Progenitor cell of endocrine pancreas (in vitro differentiated cells): ENCODE data around the gene PABPC3. TPM values are rescaled to one million over a fixed set of nuclear protein-coding genes. Genes with fewer than 3 reads are reported as not detected.

ENCODE experiments used
- DNase-seq: peaks from one replicate; pipeline ENCODE4 v3.0.0; 2021; ENCODE audit warnings: low spot score; ENCODE audit not compliant: unreplicated experiment
- H3K27ac Mint-ChIP-seq: 2 replicates; pipeline ENCODE4 v1.8.0; 2021; ENCODE audit warnings: mild to moderate bottlenecking, moderate library complexity, mixed read lengths
- H3K27me3 Mint-ChIP-seq: 2 replicates; pipeline ENCODE4 v1.8.0; 2021; ENCODE audit warnings: mixed read lengths
- H3K36me3 Mint-ChIP-seq: 2 replicates; pipeline ENCODE4 v1.8.0; 2022; ENCODE audit warnings: mixed read lengths; ENCODE audit not compliant: insufficient read depth
- H3K4me1 Mint-ChIP-seq: 2 replicates; pipeline ENCODE4 v1.8.0; 2021; ENCODE audit warnings: low read depth, mixed read lengths
- H3K4me3 Mint-ChIP-seq: 2 replicates; pipeline ENCODE4 v1.8.0; 2021; ENCODE audit warnings: low read depth, mild to moderate bottlenecking, moderate library complexity, mixed read lengths
- H3K9me3 Mint-ChIP-seq: 2 replicates; pipeline ENCODE4 v1.8.0; 2021; ENCODE audit warnings: low read depth, mixed read lengths
- CTCF ChIP-seq: fragments of 200-600 bp; sonication (generic); IDR thresholded peaks from one replicate; pipeline ENCODE4 v1.5.0; 2021; ENCODE audit warnings: antibody characterized with exemption, mild to moderate bottlenecking; ENCODE audit not compliant: unreplicated experiment
- total RNA-seq: library from RNA; stranded (reverse); gene quantifications from 2 replicates; pipeline ENCODE4 v1.2.1, GENCODE V29; 2021

The PABPC3 gene
- total RNA-seq, 1 donor from 2014 or later, result 0.26 TPM

GRCh38 chr13:25117312-25117711, 21.4 kb downstream of the PABPC3 start:
- Mint-ChIP-seq H3K27ac (no peak overlapping the region), H3K4me1 (peaks cover 4% of the 10 kb centered on the region), H3K9me3 (peaks cover 7% of the 10 kb centered on the region), H3K4me3 (no peak overlapping the region), H3K36me3 (peaks cover 1% of the 10 kb centered on the region), H3K27me3 (peaks cover 15% of the 10 kb centered on the region)
- DNase-seq, result no peak
- TF ChIP-seq CTCF, result no peak

- Mint-ChIP-seq H3K27me3 (peaks cover 15% of the 10 kb centered on the region), H3K9me3 (peaks cover 13% of the 10 kb centered on the region), H3K4me1 (peaks cover 4% of the 10 kb centered on the region), H3K4me3 (no peak overlapping the region), H3K36me3 (peaks cover 1% of the 10 kb centered on the region), H3K27ac (no peak overlapping the region)
- TF ChIP-seq CTCF, result no peak
- DNase-seq, result no peak
These were observed 22.5 kb downstream of the PABPC3 start for GRCh38 chr13:25118378-25118905.

- H3K27ac Mint-ChIP-seq, result no peak overlapping the region
- H3K4me1 Mint-ChIP-seq, result no peaks in the 10 kb centered on the region
- H3K36me3 Mint-ChIP-seq, result no peaks in the 10 kb centered on the region
- H3K27me3 Mint-ChIP-seq, result peaks cover 23% of the 10 kb centered on the region
- no peak for DNase-seq
- peaks cover 12% of the 10 kb centered on the region for H3K9me3 Mint-ChIP-seq
- H3K4me3 Mint-ChIP-seq, result no peak overlapping the region
- no peak for TF ChIP-seq CTCF
These were observed 35.0 kb downstream of the PABPC3 start for GRCh38 chr13:25130944-25131343.

GRCh38 chr13:25131881-25132420, 36.0 kb downstream of the PABPC3 start:
- H3K27ac Mint-ChIP-seq, result no peak overlapping the region
- H3K9me3 Mint-ChIP-seq, result peaks cover 6% of the 10 kb centered on the region
- H3K36me3 Mint-ChIP-seq, result no peaks in the 10 kb centered on the region
- H3K4me3 Mint-ChIP-seq, result no peak overlapping the region
- H3K4me1 Mint-ChIP-seq, result no peaks in the 10 kb centered on the region
- no peak for DNase-seq
- peaks cover 33% of the 10 kb centered on the region for H3K27me3 Mint-ChIP-seq
- no peak for TF ChIP-seq CTCF

GRCh38 chr13:25132751-25133390, 36.9 kb downstream of the PABPC3 start:
- no peak for DNase-seq
- Mint-ChIP-seq H3K27ac (no peak overlapping the region), H3K27me3 (peaks cover 42% of the 10 kb centered on the region), H3K36me3 (no peaks in the 10 kb centered on the region), H3K4me1 (no peaks in the 10 kb centered on the region), H3K4me3 (no peak overlapping the region), H3K9me3 (peaks cover 3% of the 10 kb centered on the region)
- TF ChIP-seq CTCF, result no peak
